AG09309 (cell line): ENCODE measurements around the gene CREBZF.
A peak's percentile ranks its signal among the peaks of the same experiment; 100 is the strongest.
"Not testable (repeated sequence)": the region's sequence is repeated elsewhere in the genome, so short reads cannot be mapped to it uniquely, and the experiment has no call there.

Experiments
- DNase-seq: peaks from one replicate; pipeline ENCODE4 v3.0.0-alpha.2; 2010; ENCODE audit warnings: low read depth
- H3K4me3 ChIP-seq: 2 replicates; pipeline ENCODE4 v1.5.1; 2011; ENCODE audit warnings: mild to moderate bottlenecking, low read depth, low read length, moderate library complexity; ENCODE audit not compliant: control insufficient read depth
- CTCF ChIP-seq: IDR thresholded peaks from 2 replicates; pipeline ENCODE4 v1.5.1; 2011; ENCODE audit warnings: mild to moderate bottlenecking, low read depth, low read length, inconsistent platforms; ENCODE audit not compliant: insufficient read depth, control insufficient read depth; ENCODE audit errors: missing control alignments

CREBZF gene

GRCh38 chr11:85685125-85685819 is 20.3 kb upstream of the CREBZF start:
- DNase-seq = no peak

DNA sequence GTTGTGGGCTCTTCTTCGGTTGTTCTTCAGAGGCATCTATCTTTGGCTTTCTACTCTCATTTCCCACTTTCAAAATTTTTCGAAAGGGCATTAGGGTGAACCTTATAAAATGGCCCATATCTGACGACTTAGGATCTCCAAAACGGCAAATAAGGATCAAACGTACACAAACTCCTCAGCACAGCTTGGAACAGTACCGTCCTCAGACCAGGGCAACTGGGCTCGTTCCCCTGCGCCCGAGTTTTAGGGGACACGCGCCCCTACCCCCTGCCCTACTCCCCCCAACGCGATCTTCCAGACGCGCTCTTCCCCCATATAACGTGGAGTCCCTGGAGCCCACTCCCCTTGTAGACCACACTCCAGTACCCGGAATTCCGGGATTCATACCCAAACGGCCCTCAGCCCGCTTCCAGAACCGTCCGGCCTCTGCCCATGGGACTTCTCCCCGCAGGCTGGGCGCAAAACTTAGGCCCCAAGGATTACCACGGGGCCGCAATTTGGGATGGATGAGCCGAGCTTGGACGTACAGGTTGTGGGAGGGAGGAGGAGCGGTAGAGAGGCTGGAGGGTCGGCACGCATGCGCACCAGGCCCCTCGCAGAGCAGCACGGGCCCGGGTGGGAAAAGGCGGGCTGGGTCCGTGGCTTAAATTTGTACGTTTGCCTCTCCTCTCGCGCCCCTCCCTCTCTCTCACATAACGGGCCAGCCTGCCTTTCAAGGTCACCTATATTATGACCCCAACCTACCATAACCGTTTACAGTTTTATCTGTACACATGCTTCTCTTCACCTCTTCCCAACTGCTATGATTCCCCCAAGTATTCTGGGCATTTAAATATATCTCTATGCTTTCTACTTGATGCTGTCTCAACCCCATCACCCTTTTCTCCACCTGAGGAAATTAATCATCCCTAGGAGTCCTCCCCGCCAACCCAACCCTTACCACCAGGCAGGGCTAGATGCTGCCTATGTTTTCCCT is 17.7 kb upstream of the CREBZF start:
- no peak for DNase-seq
- H3K4me3 ChIP-seq = peak overlapping the region; percentile 61
- TF ChIP-seq CTCF = no peak

More at GRCh38 chr11:85685125-85685819, 20.3 kb upstream of the CREBZF start:
- H3K4me3 ChIP-seq = peak overlapping the region; percentile 22
- no peak for TF ChIP-seq CTCF

DNA sequence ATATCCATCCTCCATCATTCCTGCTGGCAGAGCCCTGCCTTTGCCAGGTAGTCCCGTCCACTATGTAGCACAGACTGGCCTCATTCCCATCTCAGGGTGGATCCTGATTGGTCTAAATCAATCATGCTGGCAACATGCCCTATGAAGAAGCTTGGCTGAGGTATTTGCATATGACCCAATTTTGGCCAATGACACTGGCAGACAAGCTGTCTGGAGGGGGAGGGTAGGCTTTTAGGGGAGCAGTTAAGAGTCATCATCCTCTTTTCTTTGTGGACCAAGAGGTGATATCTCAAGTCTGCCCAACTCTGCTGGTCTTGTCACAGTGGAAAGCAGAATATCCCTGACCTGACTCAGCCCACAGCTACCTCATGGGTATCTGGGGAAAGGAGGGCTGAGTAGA is 16.0 kb upstream of the CREBZF start:
- no peak overlapping the region for H3K4me3 ChIP-seq
- no peak for TF ChIP-seq CTCF
- no peak for DNase-seq

DNA sequence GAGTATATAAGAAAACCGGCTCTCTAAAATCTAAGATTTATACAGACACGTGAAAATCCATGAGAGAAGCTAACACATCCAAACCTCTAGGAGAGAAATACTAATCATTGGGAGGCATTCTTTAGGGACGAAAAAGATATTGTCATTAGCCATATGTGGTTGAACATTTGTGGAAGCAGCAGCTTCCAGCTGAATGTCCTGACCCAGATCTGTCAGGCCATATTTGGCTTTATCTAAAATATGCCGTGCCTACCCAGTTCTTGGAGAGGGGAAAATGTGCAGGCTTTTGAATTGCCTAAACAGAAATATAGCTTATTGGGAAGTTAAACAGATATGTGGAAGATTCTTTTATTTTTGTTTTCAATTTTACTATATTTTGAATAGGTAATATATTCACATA is 14.6 kb upstream of the CREBZF start:
- no peak for TF ChIP-seq CTCF
- no peak for DNase-seq

GRCh38 chr11:85673393-85673792 is 8.5 kb upstream of the CREBZF start:
- no peak overlapping the region for H3K4me3 ChIP-seq
- no peak for TF ChIP-seq CTCF
- DNase-seq = no peak

More for the DNA sequence above, 14.6 kb upstream of the CREBZF start:
- H3K4me3 ChIP-seq = no peak overlapping the region

- H3K4me3 ChIP-seq = no peak overlapping the region
- DNase-seq = no peak
Measured at GRCh38 chr11:85672105-85672902, 7.4 kb upstream of the CREBZF start.

GRCh38 chr11:85670949-85671663 is 6.2 kb upstream of the CREBZF start:
- H3K4me3 ChIP-seq, DNase-seq: not testable (repeated sequence)

More at GRCh38 chr11:85672105-85672902, 7.4 kb upstream of the CREBZF start:
- TF ChIP-seq CTCF = no peak
